Hematopoietic multipotent progenitor cell treated with erythropoietin and hydrocortisone succinate and interleukin-3 and kit ligand, for 17 days (in vitro differentiated cells): ENCODE results near the gene A1CF.
"Not testable (repeated sequence)": the region's sequence is repeated elsewhere in the genome, so short reads cannot be mapped to it uniquely, and the experiment has no call there.

Experiments
- DNase-seq: peaks from one replicate; pipeline ENCODE4 v3.0.0-alpha.2; 2015; ENCODE audit warnings: low spot score

A1CF gene

DNA sequence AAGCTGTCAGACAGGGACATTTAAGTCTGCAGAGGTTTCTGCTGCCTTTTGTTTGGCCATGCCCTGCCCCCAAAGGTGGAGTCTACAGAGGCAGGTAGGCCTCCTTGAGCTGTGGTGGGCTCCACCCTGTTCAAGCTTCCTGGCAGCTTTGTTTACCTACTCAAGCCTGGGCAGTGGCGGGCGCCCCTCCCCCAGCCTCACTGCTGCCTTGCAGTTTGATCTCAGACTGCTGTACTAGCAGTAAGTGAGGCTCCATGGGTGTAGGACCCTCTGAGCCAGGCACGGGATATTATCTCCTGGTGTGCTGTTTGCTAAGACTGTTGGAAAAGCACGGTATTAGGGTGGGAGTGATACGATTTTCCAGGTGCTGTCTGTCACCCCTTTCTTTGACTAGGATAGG, 97.5 kb downstream of the A1CF start:
- DNase-seq, result not testable (repeated sequence)

DNA sequence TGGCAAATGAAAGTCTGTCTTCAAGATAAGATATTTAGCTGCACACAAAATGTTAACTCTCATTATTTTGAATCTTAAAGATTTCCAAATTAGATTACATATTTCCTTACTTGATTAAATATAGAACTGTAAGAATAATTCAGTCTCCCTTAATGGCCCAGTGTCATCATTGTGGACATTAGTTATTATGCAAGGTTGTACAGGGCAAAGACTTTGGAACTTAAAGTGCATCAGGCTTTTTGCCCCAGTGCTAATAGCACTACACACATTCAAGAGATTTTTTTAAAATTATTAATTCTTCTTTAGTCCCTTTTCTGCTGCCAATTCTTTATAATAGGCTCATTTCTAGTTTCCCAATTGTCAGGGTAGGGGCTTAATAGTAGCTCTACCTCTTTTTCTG, 103.4 kb downstream of the A1CF start:
- not testable (repeated sequence) for DNase-seq

DNA sequence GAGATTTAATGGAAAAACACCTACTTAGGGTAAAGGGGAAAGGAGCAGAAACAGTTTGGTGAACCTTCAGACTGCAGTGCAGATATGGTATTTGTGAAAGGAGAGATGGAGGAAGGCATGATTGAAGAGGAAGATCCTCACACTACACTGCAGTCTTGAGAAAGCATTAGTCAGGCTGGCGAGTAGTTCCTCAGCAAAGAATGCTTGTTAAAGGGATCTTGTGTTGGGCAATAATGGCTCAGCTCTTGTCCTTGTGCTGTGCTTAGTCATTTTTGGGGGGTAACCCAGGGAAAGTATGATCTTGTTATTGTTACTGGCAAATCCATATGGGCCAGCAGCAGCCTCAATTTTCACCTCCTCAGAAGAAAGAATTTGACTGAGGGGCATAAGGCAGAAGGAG, 105.4 kb downstream of the A1CF start:
- not testable (repeated sequence) for DNase-seq

DNA sequence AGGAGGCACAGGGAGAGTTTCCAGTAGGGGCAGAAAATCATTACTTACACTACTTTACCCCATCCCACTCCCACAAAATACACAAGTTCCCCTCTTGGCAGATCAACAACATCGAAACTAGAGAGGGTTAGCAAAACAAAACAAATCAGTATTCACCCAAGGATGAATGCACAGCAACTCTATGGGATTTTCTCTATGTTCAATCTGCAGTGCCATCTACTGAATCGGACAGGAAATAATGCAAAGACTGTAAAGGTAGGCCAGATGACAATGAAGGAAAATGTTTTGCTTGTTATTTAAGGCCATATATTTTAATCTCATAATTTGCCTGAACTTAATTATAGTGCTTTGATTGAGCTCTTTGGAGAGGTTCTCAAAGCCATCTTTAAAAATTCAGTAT, 110.6 kb downstream of the A1CF start:
- DNase-seq, result not testable (repeated sequence)

DNA sequence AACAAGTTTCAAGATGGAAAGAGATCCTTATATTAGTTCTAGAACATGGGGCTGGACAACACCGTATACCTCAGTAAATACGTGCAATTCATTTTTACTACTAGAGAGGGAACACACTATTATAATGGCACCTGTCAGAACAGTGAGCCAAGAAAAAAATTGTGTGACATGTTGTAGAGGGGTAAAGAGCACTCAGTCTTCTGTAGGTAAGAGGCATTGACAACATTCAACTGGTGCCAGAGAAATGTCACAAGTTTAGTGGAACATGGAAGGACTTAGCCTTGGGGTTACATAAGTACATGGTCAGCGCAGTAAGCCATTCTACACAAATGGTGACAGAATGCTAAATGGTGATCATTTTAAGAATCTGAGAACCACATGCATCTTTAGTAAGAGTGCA, 113.4 kb downstream of the A1CF start:
- DNase-seq, result not testable (repeated sequence)

DNA sequence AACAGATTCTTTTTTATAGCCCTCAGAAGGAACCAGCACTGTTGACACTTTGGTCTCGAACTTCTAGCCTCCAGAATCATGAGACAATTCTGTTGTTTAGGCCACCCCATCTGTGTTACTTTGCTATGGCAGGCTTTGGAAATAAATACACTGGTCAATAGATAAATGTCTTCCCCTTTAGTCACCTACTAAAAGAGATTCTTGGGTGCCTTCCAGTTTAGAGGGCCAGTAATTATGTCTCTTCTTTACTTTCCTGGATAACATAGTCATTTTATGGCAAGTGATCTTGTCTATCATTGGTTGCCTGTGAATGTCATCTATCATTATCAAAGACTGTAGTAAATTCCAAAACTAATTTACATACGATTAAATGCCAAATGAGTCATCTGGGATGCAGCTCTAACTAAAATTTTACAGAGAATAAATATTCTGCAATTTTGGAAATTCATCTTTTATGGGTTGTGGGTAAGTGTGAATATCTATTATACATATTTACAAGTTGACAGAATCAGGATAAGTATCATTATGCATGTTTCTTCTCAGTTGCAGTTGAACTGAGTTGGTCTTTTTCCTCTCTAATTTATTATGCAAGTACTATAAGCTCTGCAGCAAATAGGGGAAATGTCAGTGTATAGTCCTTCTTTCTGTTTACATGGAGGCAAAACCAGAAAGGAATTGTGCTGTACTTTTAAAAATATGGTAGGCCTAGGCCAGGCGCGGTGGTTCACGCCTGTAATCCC, 118.5 kb downstream of the A1CF start:
- DNase-seq, result not testable (repeated sequence)
